RKO (cell line): Measurements from ENCODE around the gene LMO7.

Source experiments
- DNase-seq: peaks from one replicate; pipeline ENCODE4 v3.0.0-alpha.2; 2016; ENCODE audit warnings: low spot score

LMO7 gene

GRCh38 chr13:75896271-75896670 lies 260.1 kb downstream of the LMO7 start:
- no peak for DNase-seq

- no peak for DNase-seq
These were observed 261.3 kb downstream of the LMO7 start for GRCh38 chr13:75897386-75897785.

GRCh38 chr13:75901501-75901900 lies 265.4 kb downstream of the LMO7 start:
- no peak for DNase-seq

GRCh38 chr13:75902166-75903104 lies 266.3 kb downstream of the LMO7 start:
- DNase-seq = no peak

- no peak for DNase-seq
These were observed 267.9 kb downstream of the LMO7 start for GRCh38 chr13:75904012-75904411.

- no peak for DNase-seq
These were observed 270.2 kb downstream of the LMO7 start for GRCh38 chr13:75906315-75906714.

- no peak for DNase-seq
These were observed 270.9 kb downstream of the LMO7 start for GRCh38 chr13:75907044-75907443.

- no peak for DNase-seq
These were observed 272.0 kb downstream of the LMO7 start for GRCh38 chr13:75908141-75908540.
